GM12873 (cell line): ENCODE data around the gene LDOC1.

ENCODE experiments used
- TF ChIP-seq, protein P1 (sequence below): IDR thresholded peaks from 2 replicates; pipeline ENCODE4 v1.5.1; 2012; ENCODE audit warnings: low read depth, mild to moderate bottlenecking, moderate library complexity, low read length, control low read depth; ENCODE audit not compliant: insufficient read depth; ENCODE audit errors: missing control alignments

The LDOC1 gene

DNA sequence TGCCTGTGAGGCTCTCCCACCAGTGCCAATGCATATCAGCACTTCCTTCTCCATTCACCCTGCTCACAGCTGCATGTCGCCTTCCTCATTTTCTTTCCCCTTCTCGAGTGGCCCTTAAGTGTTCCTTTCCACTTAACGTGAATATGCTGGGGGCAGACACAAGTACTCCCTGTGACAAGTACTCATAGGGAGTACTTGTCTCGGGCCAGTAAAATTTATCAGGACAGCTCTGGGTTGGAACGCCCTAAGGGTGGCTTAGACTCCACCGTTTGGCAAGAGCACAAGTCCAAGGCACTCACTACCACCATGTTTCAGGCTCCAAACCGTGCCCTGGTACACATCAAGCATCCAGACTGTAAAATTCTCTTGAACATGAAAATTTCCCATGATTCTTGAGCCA, 3.9 kb upstream of the LDOC1 start:
- TF ChIP-seq, protein P1, sequence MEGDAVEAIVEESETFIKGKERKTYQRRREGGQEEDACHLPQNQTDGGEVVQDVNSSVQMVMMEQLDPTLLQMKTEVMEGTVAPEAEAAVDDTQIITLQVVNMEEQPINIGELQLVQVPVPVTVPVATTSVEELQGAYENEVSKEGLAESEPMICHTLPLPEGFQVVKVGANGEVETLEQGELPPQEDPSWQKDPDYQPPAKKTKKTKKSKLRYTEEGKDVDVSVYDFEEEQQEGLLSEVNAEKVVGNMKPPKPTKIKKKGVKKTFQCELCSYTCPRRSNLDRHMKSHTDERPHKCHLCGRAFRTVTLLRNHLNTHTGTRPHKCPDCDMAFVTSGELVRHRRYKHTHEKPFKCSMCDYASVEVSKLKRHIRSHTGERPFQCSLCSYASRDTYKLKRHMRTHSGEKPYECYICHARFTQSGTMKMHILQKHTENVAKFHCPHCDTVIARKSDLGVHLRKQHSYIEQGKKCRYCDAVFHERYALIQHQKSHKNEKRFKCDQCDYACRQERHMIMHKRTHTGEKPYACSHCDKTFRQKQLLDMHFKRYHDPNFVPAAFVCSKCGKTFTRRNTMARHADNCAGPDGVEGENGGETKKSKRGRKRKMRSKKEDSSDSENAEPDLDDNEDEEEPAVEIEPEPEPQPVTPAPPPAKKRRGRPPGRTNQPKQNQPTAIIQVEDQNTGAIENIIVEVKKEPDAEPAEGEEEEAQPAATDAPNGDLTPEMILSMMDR, result no peak

DNA sequence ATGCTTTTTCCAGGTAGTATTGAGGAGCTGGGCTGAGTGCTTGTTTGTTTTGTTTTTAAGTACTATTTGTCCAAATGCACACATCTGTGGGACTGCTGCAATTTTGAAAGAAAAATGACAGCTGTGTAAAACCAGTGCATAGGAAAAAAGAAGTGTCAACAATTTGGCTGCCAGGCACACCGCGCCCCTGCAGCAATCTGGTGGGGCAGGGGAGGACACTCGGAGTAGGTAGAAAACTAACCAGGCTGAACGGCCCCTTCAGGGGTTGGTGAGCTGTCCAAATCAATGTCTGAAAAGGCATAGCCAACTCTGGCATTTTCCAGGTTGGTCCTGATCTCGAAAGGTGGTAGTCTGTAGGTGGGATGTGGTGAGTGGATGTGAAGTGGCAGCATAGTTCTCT, 1.1 kb downstream of the LDOC1 start:
- TF ChIP-seq, protein P1, result no peak

DNA sequence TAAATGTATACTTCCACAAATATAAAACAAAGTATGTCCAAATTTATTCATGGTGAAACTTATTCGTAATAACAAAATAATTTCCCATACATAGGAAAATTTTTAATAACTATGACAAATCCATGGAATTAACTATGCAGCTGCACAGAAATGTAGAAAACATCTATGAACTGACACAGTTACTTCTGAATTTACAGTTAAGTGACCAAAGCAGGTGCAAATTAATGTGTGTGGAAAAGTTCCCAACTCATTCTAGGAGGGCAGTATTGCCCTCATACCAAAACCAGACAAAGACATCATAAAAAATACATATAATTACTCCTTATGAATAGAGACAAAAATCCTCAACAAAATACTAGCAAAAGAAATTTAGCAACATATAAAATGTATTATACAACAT, 12.5 kb downstream of the LDOC1 start:
- TF ChIP-seq, protein P1, result no peak

DNA sequence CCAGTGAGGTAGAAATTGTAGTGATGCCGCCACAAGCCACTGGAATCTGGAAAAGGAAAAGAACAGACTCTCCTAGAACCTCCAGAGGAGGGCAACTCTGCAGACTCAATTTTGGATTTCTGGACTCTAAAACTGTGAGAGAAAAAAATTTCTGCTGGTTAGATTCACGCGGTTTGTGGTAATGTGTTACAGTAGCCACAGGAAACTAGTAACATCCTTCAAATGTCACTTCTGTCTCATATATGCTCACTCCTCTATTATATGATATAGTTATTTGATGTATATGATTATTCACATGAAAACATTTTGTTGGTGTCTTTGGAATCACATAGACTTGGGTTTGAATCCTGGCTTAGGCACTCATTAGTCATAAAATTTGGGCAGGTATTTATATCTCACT, 18.8 kb downstream of the LDOC1 start:
- TF ChIP-seq, protein P1, result no peak

DNA sequence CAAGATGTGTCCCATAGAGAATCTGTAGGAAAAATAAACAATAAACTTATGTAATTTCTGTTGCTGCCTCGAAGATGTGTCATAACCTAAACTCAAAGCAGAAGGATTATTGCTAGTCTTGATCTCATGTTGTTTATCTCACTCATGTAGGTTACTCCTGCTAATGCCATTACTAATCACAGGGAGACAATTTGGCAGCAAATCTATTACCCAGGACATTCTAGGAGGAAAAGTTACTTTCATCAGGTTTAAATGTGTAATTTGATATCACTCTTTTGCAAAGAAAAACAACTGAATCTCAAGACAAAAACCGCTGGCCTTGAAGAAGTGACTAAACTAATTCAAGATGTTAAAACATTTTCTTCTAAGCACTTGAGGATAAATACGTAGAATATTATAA, 34.0 kb downstream of the LDOC1 start:
- TF ChIP-seq, protein P1, result no peak

DNA sequence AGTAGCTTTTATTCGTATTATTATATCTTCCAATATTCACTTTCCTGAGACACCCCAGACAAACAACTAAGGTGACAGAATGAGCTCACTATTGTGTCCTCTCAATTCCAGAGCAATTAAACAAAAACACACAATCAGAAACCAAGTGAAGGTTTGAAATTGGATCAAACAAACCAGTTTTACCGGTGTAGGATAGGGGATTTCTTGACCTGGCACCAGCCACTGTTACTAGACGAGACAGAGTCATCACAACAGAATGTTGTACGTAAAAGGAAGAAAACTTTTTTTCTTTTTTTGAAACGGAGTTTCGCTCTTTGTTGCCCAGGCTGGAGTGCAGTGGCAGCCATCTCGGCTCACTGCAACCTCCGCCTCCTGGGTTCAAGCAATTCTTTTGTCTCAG, 43.7 kb downstream of the LDOC1 start:
- TF ChIP-seq, protein P1, result no peak

DNA sequence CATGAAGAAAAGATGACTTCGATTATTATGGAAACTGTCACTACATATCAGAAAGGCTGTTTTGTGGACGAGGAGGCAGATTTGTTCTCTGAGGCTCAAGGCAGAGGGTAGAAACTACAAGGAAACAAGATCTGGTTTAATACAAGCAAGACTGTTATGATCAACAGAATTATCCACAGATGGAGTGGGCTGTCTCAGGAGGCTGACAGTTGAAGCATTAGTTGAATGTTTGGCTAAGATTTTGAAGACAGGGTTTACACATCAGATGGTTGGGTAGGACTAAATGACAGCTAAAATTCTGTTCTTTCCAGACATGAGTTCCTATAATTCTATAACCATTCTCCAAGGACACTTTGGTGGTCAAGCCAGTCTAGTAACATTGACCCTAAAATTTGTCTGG, 49.8 kb downstream of the LDOC1 start:
- TF ChIP-seq, protein P1, result no peak
